AG09319 (cell line): Measurements from ENCODE around the gene ITPRID1.

ENCODE experiments used
- DNase-seq: peaks from one replicate; pipeline ENCODE4 v3.0.0-alpha.2; 2010; ENCODE audit warnings: low read depth; ENCODE audit errors: extremely low read depth
- CTCF ChIP-seq: IDR thresholded peaks from 2 replicates; pipeline ENCODE4 v1.5.1; 2011; ENCODE audit warnings: low read depth, mild to moderate bottlenecking, inconsistent platforms, low read length, moderate library complexity

The ITPRID1 gene

DNA sequence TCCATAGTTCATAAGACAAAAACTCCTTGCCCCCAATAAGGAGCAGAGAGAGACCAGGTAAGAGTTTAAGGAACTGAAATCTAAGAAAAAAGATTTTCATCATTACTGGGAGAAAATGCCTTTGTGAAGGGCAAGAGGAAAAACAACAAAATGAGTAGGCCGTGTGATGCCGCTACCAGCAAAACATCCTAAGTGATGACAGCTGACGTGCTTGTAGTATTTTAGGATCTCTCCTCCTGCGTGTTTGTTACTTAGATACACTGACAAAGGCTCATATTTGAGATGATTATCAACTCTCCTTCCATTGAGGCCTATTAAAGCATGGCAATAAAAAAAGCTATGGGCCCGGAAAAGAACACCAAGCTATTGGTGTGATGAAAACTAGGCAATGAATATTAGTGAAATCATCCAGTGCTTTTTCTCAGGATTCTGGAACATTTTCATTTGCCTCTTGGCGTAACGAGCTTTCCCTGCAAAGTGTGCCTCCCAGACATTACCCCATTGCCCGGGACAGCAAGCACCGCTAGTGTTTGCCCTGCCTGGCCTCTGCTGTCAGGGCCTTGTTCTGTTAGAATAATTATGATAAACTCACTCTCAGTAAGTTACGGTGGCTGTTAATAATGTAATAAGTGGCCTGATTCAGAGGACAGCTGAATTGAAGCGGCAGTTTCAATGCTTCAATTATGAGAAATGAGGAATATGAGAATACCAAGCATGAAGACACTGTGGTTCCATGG is 36.8 kb upstream of the ITPRID1 start:
- no peak for TF ChIP-seq CTCF
- no peak for DNase-seq

DNA sequence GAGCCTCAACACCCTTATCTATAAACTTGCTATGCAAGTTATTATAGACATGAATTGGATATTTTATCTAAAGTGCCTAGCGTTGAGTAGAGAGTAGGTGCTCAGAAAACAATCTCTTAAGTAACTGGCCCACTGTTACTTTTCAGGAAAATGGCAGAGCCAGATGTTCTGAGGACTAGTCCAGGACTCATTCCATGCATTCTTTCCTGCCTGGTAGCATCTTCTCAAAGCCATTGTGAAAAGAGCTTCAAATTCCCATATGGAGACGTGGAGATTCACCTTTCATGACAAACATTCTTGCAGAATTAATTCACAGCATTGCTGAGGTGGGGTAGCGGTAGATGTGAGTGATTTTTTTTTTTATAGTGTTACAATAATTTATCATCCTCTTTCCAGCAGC is 35.9 kb upstream of the ITPRID1 start:
- no peak for DNase-seq

GRCh38 chr7:31478721-31479120 is 35.2 kb upstream of the ITPRID1 start:
- TF ChIP-seq CTCF: no peak
- DNase-seq: no peak

More for the DNA sequence above, 35.9 kb upstream of the ITPRID1 start:
- TF ChIP-seq CTCF: no peak

DNA sequence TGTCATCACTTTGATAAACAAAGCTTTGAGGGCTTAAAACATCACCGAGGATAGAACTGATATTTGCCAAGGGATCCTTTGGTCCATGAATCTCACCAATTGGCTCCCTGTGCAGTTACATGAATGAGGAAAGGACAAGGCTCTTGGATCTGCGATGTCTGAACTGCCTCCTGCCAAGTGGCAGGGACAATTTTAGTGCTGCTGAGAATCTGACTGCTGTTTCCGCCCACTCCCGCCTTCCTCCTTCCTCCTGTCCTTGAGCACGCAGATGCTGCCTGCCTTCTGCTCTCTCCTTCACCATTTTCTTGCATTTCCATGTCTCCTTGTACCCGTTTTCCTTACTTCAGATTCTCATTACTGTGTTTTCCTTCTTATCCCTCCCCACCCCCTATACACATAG is 26.8 kb upstream of the ITPRID1 start:
- TF ChIP-seq CTCF: no peak
- no peak for DNase-seq

DNA sequence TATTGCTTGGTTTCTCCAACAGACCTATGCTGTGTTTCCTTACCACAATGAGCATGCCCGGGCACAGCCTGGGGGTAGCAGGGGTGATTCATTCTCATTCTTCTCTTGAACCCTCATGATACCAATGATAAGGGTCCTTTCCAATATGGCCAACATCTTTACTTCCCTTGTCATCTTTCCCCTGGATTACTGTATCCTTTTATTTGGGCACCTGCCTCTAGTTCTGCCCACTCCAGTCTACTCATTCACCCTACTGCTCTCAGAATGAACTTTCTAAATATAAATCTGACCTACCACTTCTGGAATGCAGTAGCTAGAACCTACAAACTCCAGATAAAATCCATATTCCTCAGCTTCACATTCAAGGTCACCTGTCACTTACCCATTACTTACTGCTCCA is 26.4 kb upstream of the ITPRID1 start:
- no peak for DNase-seq
- no peak for TF ChIP-seq CTCF

- TF ChIP-seq CTCF: peak; percentile 25
- peak; percentile 1 for DNase-seq
Measured at GRCh38 chr7:31488562-31489203, 25.2 kb upstream of the ITPRID1 start.

DNA sequence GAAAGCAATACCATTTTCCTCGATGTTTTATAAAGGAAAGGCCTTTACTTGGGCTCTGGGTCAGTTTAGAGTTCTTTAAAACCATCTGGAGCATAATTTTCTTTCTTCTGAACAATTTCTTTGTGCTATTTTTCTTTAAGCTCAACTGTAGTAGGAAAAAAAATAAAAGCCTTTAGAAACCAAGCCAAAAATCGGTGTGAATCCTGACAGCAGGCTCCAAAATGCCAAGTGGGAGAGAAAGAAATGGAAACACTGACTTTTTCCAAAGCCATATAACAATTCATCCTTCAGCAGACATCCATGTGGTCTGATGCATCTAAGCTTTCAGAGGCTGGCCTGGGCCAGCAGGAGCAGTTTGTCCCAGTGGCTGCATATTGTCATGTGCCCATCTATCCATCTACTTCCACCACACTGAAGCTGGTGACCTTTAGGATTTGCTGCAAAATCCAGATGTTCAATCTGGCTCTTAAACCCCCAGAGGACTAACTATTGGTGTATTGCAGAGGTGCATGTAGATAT is 23.0 kb upstream of the ITPRID1 start:
- no peak for DNase-seq

More for the DNA sequence above, 23.0 kb upstream of the ITPRID1 start:
- TF ChIP-seq CTCF: no peak
